HepG2 (cell line): ENCODE data around the gene MBNL3. TPM values are rescaled to one million over a fixed set of nuclear protein-coding genes. Genes with fewer than 3 reads are reported as not detected.

Experiments
- DBP ChIP-seq: sonication (generic); formaldehyde crosslinking; IDR thresholded peaks from 2 replicates; pipeline ENCODE4 v1.4.0; 2020; ENCODE audit warnings: missing genetic modification reagents; ENCODE audit errors: not compliant biosample characterization
- HCFC1 ChIP-seq: fragments of 150-350 bp; IDR thresholded peaks from 2 replicates; pipeline ENCODE4 v1.6.1; 2014; ENCODE audit warnings: low read depth, low read length
- KLF16 ChIP-seq, 2 experiments: sonication (generic) in 1 of 2; formaldehyde crosslinking in 1 of 2; IDR thresholded peaks; 2 replicates each; pipeline versions ENCODE4 v1.6.1 to v1.8.0; 2016 to 2023; ENCODE audit warnings: missing genetic modification reagents in 2 of 2, missing compliant biosample characterization in 1 of 2
- NCOA5 ChIP-seq: sonication (generic); formaldehyde crosslinking; IDR thresholded peaks from 2 replicates; pipeline ENCODE4 v1.4.0; 2020; ENCODE audit warnings: missing genetic modification reagents
- NR2F2 ChIP-seq: IDR thresholded peaks from 2 replicates; pipeline ENCODE4 v1.6.1; 2012; ENCODE audit warnings: low read depth, inconsistent platforms, borderline replicate concordance
- POGZ ChIP-seq: sonication (generic); formaldehyde crosslinking; IDR thresholded peaks from 2 replicates; pipeline ENCODE4 v1.4.0; 2020; ENCODE audit warnings: mild to moderate bottlenecking, missing genetic modification reagents
- TFAP4 ChIP-seq: sonication (generic); IDR thresholded peaks from 2 replicates; pipeline ENCODE4 v1.6.1; 2016; ENCODE audit warnings: low read depth, borderline replicate concordance
- TRIM24 ChIP-seq: sonication (generic); formaldehyde crosslinking; IDR thresholded peaks from 2 replicates; pipeline ENCODE4 v1.8.0; 2022; ENCODE audit warnings: mild to moderate bottlenecking, missing genetic modification reagents
- ZGPAT ChIP-seq: IDR thresholded peaks from 2 replicates; pipeline ENCODE4 v1.6.1; 2016; ENCODE audit warnings: mild to moderate bottlenecking
- ZNF20 ChIP-seq: sonication (generic); formaldehyde crosslinking; IDR thresholded peaks from 2 replicates; pipeline ENCODE4 v1.4.0; 2020; ENCODE audit warnings: mild to moderate bottlenecking, moderate library complexity, missing genetic modification reagents
- ZNF281 ChIP-seq: sonication (generic); formaldehyde crosslinking; IDR thresholded peaks from 2 replicates; pipeline ENCODE4 v1.4.0; 2020; ENCODE audit warnings: missing genetic modification reagents, borderline replicate concordance
- ZNF557 ChIP-seq: sonication (generic); formaldehyde crosslinking; IDR thresholded peaks from 2 replicates; pipeline ENCODE4 v1.4.0; 2020; ENCODE audit warnings: missing genetic modification reagents
- ZNF564 ChIP-seq: sonication (generic); formaldehyde crosslinking; IDR thresholded peaks from 2 replicates; pipeline ENCODE4 v1.8.1; 2023; ENCODE audit warnings: mild to moderate bottlenecking, missing genetic modification reagents
- ZNF678 ChIP-seq: sonication (generic); formaldehyde crosslinking; IDR thresholded peaks from 2 replicates; pipeline ENCODE4 v1.4.0; 2020; ENCODE audit warnings: mild to moderate bottlenecking, missing genetic modification reagents
- ZNF768 ChIP-seq: sonication (generic); formaldehyde crosslinking; IDR thresholded peaks from 2 replicates; pipeline ENCODE4 v1.4.0; 2020; ENCODE audit warnings: missing genetic modification reagents
- ZSCAN21 ChIP-seq: sonication (generic); formaldehyde crosslinking; IDR thresholded peaks from 2 replicates; pipeline ENCODE4 v1.8.0; 2022; ENCODE audit warnings: mild to moderate bottlenecking, missing genetic modification reagents, moderate library complexity, borderline replicate concordance
- polyA plus RNA-seq, 8 experiments: library from polyadenylated mRNA; depleted of rRNA in 3 of 8; stranded (reverse) in 7 of 8; unstranded in 1 of 8; fragments of >200 nt; fragmentation: Illumina TruSeq in 4 of 8; extraction: Trizol in 4 of 8; gene quantifications; 2 replicates each; pipeline versions ENCODE4 v1.2.1 to v1.2.3, GENCODE V29; 2011 to 2016; ENCODE audit warnings: low read depth in 4 of 8, missing spikeins in 1 of 8, mixed read lengths in 1 of 8; ENCODE audit not compliant: insufficient read depth in 1 of 8
- total RNA-seq, 5 experiments: library from RNA; depleted of rRNA; stranded (reverse); fragments of >200 nt; fragmentation: Illumina TruSeq; extraction: Trizol; gene quantifications; 2 replicates each; pipeline ENCODE4 v1.2.3, GENCODE V29; 2016; ENCODE audit warnings: low read depth in 1 of 5
- TF ChIP-seq, protein P1 (sequence below): sonication (generic); formaldehyde crosslinking; IDR thresholded peaks from 2 replicates; pipeline ENCODE4 v1.5.0; 2020; ENCODE audit warnings: mild to moderate bottlenecking, missing genetic modification reagents, borderline replicate concordance
- TF ChIP-seq, protein P2 (sequence below): sonication (generic); formaldehyde crosslinking; IDR thresholded peaks from 2 replicates; pipeline ENCODE4 v1.4.0; 2020; ENCODE audit warnings: missing genetic modification reagents

MBNL3 gene
- total and polyA plus RNA-seq, 2 of the 13 experiments (the other 11 are each of a cell fraction or from before 2014, with no cell fraction given) = 155 to 257 TPM

GRCh38 chrX:132413459-132413858 lies 75.4 kb downstream of the MBNL3 start (continued):
- TF ChIP-seq POGZ (peak; percentile 85; the same call in 1 of the 2 replicates), NR2F2 (no peak), ZNF20 (CRISPR knock-in tag) (no peak), DBP (CRISPR knock-in tag) (no peak), ZSCAN21 (CRISPR knock-in tag) (no peak), TFAP4 (no peak), ZNF768 (CRISPR knock-in tag) (no peak), NCOA5 (CRISPR knock-in tag) (no peak), ZGPAT (no peak), TRIM24 (CRISPR knock-in tag) (no peak), HCFC1 (no peak), KLF16 (CRISPR knock-in tag; IDR thresholded peaks at IDR 0.05) (no peak), ZNF564 (CRISPR knock-in tag) (no peak), ZNF557 (CRISPR knock-in tag) (no peak), ZNF281 (CRISPR knock-in tag) (peak; percentile 62; the same call in 1 of the 2 replicates), ZNF678 (CRISPR knock-in tag) (no peak)
- TF ChIP-seq, protein P1, sequence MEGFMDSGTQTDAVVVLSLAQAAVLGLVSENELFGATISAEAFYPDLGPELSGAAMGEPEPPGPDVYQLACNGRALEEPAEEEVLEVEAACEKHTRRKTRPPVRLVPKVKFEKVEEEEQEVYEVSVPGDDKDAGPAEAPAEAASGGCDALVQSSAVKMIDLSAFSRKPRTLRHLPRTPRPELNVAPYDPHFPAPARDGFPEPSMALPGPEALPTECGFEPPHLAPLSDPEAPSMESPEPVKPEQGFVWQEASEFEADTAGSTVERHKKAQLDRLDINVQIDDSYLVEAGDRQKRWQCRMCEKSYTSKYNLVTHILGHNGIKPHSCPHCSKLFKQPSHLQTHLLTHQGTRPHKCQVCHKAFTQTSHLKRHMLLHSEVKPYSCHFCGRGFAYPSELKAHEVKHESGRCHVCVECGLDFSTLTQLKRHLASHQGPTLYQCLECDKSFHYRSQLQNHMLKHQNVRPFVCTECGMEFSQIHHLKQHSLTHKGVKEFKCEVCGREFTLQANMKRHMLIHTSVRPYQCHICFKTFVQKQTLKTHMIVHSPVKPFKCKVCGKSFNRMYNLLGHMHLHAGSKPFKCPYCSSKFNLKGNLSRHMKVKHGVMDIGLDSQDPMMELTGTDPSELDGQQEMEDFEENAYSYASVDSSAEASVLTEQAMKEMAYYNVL (CRISPR knock-in tag) = no peak
- TF ChIP-seq, protein P2, sequence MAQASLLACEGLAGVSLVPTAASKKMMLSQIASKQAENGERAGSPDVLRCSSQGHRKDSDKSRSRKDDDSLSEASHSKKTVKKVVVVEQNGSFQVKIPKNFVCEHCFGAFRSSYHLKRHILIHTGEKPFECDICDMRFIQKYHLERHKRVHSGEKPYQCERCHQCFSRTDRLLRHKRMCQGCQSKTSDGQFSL (CRISPR knock-in tag) = no peak
